ENCODE results near the gene AMACR.
"Not testable (repeated sequence)": the region's sequence is repeated elsewhere in the genome, so short reads cannot be mapped to it uniquely, and the experiment has no call there.

The AMACR gene

DNA sequence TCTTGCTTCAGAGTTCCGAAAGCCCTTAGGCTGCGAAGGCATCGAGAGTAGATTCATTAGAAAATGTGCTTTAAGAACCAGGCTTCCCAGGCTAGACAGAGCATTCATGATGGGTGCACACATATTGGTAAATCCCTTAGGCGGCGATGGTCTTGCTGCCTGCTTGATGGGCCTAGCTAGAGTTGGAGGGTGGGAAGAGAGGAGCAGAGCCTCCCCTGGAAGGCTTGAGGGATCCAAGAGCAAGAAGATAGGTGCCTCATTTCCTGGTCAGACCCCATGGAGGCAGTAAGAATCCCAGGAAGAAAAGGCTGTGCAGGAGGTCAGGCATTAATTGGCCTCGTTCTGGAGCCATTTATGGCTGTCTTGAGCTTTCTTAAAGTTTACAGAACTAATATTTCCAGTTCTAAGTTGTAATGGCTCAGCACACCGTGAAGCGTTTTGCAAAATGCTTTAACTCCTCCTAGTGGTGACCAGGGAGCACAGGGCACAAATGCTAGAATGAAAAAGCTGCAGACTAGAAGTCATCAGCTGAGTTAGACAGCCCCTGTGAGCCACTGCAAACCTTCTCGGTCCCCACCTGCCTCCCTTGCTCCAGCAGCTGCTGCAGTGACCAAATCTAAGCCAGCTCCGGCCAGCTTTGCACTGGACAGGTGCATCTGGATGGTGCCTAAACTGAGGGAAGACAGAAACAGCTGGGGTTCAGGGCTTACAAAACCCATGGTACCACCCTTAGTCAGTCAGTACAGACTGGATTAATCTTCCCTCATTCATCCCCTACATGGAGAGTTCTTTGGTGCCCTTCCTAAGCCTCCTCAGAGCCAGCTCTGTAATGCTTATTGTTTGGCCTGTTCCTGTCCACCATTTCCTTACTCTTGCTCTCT lies 38.0 kb downstream of the AMACR start:
- Histone ChIP-seq H3K4me3 (ENCODE audit: low read depth, low read length) (no peak overlapping the region), H3K27me3 (ENCODE audit: insufficient read depth, low read length) (no peaks in the 10 kb centered on the region), H3K4me1 (ENCODE audit: control insufficient read depth, insufficient read depth, low read length, unreplicated experiment) (no peaks in the 10 kb centered on the region), H3K79me2 (ENCODE audit: control insufficient read depth, insufficient read depth, low read length, unreplicated experiment) (no peaks in the 10 kb centered on the region), H3K27ac (ENCODE audit: low read depth, low read length) (no peak overlapping the region), H2AFZ (ENCODE audit: low read length, unreplicated experiment) (no peak overlapping the region), H3K36me3 (ENCODE audit: insufficient read depth, low read length) (no peaks in the 10 kb centered on the region)

DNA sequence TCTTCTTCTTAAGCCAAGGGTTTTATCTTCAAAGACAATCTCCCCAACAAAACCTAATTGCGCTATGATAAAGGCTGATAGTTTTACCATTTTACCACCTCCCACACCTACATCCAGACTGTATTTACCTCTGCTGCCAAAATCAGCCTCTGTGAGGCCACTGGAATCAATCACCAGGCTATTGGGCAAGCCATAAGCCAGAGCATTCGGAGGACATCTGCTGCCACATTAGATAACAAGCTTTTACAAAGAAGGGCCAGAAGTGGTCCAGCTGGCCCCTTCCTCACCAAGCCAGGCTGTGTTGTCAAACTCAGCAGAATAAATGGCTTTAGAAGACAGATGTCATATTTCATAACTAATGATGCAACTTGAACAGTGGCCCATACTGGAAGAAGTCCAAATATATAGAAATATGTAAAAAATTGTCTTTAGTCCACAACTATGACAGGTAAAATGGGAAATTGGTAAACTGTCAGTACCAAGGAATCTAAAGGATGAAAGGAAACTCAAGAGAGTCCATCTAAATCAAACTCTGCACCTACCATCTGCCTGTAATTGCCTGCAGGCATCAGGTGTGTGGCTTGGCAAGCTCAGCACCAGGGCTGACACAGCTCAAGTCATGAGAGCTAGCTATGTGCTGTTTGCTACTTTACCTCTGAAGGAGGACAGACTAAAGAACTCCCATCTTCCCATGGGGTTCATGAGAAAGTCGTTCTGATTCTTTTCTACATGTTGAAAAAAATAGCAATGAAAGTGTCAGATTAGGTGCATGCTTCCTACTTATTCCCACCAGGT lies 39.4 kb downstream of the AMACR start:
- Histone ChIP-seq H3K79me2 (ENCODE audit: control insufficient read depth, insufficient read depth, low read length, unreplicated experiment) (no peaks in the 10 kb centered on the region), H3K36me3 (ENCODE audit: insufficient read depth, low read length) (no peaks in the 10 kb centered on the region)

DNA sequence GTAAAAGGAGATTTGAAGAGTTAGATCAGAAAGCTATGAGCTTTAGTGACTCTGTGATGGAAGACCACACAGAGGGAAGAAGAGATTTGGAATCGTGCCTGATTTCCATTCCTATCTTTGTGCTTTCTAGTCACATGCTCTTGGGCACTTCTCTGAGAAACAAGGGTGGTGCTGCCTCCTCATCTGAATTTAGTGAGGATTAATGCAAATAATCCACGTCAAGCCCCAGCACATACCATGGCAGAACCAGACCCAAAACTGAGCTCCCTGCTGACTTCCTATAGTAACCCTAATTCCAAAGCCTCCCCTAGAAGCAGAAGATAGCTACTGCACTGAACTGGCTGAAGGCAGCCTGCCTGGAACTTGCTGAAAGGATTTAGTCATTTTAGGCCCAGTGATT lies 41.0 kb downstream of the AMACR start:
- no peaks in the 10 kb centered on the region for H3K79me2 ChIP-seq (ENCODE audit: control insufficient read depth, insufficient read depth, low read length, unreplicated experiment)
- H3K4me1 ChIP-seq (ENCODE audit: control insufficient read depth, insufficient read depth, low read length, unreplicated experiment): no peaks in the 10 kb centered on the region
- no peak overlapping the region for H2AFZ ChIP-seq (ENCODE audit: low read length, unreplicated experiment)
- no peaks in the 10 kb centered on the region; the same call in 1 of the 2 replicates for H3K27me3 ChIP-seq (ENCODE audit: insufficient read depth, low read length)
- no peaks in the 10 kb centered on the region for H3K36me3 ChIP-seq (ENCODE audit: insufficient read depth, low read length)
- no peak overlapping the region for H3K27ac ChIP-seq (ENCODE audit: low read depth, low read length)
- H3K4me3 ChIP-seq (ENCODE audit: low read depth, low read length): no peak overlapping the region

More for the DNA sequence above, 39.4 kb downstream of the AMACR start:
- no peak overlapping the region for H2AFZ ChIP-seq (ENCODE audit: low read length, unreplicated experiment)
- no peaks in the 10 kb centered on the region for H3K27me3 ChIP-seq (ENCODE audit: insufficient read depth, low read length)
- no peak overlapping the region for H3K27ac ChIP-seq (ENCODE audit: low read depth, low read length)
- H3K4me3 ChIP-seq (ENCODE audit: low read depth, low read length): no peak overlapping the region
- no peaks in the 10 kb centered on the region for H3K4me1 ChIP-seq (ENCODE audit: control insufficient read depth, insufficient read depth, low read length, unreplicated experiment)

DNA sequence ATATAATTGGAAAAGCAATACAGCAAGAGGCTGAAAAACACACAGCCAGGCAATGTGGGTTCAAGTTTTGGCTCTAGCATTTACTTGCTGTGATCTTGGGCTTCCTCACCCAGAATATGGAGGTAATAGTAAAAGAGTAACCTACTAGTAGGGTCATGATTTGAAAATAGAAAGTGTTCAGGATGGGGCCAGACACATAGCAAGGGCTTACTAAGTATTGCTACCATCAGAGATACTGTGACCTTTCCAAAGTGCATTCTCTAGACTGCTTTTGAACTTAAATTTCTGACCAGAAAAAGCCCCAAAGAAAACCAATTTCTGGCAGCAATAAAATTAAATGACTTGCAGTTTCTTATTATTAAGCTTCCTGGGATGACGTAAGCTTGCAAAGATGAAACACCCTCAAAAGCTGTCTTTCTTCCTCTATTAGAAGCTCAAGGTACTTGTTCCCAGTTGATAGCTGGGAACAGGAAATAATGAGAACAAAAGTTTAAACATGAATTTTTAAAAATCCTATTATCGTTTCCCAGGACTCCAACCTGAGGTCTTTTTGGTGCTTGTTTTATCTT lies 43.6 kb downstream of the AMACR start:
- Histone ChIP-seq H2AFZ (ENCODE audit: low read length, unreplicated experiment) (no peak overlapping the region), H3K4me3 (ENCODE audit: low read depth, low read length) (no peak overlapping the region), H3K27me3 (ENCODE audit: insufficient read depth, low read length) (peaks cover 3% of the 10 kb centered on the region; the same call in 1 of the 2 replicates), H3K4me1 (ENCODE audit: control insufficient read depth, insufficient read depth, low read length, unreplicated experiment) (no peaks in the 10 kb centered on the region), H3K79me2 (ENCODE audit: control insufficient read depth, insufficient read depth, low read length, unreplicated experiment) (no peaks in the 10 kb centered on the region), H3K27ac (ENCODE audit: low read depth, low read length) (no peak overlapping the region), H3K36me3 (ENCODE audit: insufficient read depth, low read length) (no peaks in the 10 kb centered on the region)

DNA sequence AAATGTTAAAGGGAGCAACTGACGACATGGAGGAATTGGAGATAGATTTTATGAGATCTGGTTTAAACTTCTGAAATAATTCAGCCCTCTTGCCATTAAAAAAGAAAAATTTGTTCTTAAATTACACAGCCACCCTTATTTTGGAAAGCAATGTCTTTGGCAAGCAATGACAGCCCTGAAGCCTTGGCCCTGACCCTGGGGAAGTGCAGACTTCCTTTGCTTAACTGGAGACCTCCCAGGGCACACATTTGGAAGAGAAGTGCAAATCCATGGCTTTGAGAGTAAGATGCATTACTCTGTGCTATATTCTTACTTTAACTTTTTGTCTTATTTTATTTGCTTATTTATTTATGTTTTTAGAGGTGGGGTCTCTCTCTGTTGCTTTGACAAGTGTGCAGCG lies 49.7 kb downstream of the AMACR start:
- no peaks in the 10 kb centered on the region for H3K36me3 ChIP-seq (ENCODE audit: insufficient read depth, low read length)
- H3K4me1 ChIP-seq (ENCODE audit: control insufficient read depth, insufficient read depth, low read length, unreplicated experiment): no peaks in the 10 kb centered on the region
- peaks cover 9% of the 10 kb centered on the region; the same call in 1 of the 2 replicates for H3K27me3 ChIP-seq (ENCODE audit: insufficient read depth, low read length)
- H3K27ac ChIP-seq (ENCODE audit: low read depth, low read length): no peak overlapping the region
- H3K79me2 ChIP-seq (ENCODE audit: control insufficient read depth, insufficient read depth, low read length, unreplicated experiment): no peaks in the 10 kb centered on the region
- no peak overlapping the region for H3K4me3 ChIP-seq (ENCODE audit: low read depth, low read length)
- no peak overlapping the region for H2AFZ ChIP-seq (ENCODE audit: low read length, unreplicated experiment)

DNA sequence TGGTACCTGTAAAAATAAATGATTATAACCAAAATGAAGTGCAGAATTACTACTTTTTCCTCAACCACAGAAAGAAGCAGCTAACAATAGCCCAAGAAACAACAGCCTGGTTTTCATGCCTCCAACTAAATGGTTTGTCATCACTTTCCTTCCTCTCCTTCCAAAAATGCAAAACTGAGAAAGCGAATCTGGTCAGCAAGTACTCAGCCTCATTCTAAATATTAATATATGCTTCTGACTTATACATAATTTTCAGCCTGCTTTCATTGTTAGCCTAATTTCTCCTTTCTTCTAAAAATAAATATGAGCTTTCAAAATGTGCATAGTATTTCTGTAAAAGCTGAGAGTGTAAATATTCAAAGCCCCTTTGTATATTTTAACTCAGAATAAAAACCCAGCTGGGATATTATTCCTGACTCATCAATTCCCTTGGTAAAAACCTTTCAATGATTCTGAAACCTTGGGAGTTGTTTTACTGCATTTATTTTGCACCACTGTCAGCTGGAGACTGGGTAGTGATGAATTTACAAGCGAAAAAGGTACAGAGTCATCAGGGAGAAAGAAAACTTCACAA lies 50.2 kb downstream of the AMACR start:
- Histone ChIP-seq H3K27ac (ENCODE audit: low read depth, low read length) (no peak overlapping the region), H3K27me3 (ENCODE audit: insufficient read depth, low read length) (peaks cover 9% of the 10 kb centered on the region; the same call in 1 of the 2 replicates), H3K4me3 (ENCODE audit: low read depth, low read length) (no peak overlapping the region), H3K36me3 (ENCODE audit: insufficient read depth, low read length) (no peaks in the 10 kb centered on the region), H3K79me2 (ENCODE audit: control insufficient read depth, insufficient read depth, low read length, unreplicated experiment) (no peaks in the 10 kb centered on the region), H3K4me1 (ENCODE audit: control insufficient read depth, insufficient read depth, low read length, unreplicated experiment) (no peaks in the 10 kb centered on the region), H2AFZ (ENCODE audit: low read length, unreplicated experiment) (no peak overlapping the region)

DNA sequence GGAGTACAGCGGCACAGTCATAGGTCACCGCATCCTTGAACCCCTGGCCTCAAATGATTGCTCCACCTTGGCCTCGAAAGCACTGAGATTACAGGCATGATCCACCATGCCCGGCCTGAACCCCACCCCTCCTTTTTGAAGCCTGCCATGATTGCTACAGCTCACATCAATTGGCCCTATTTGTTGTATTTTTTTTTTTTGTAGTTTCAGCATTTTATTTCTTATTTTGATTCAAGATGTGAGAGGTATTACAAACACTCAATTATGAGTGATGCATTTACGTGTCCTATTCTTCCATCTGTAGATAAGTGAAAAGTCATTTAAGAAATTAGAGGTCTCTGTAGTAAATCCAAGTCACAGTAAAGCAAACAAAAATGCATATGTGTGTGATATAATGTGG lies 55.7 kb downstream of the AMACR start:
- H3K4me1 ChIP-seq (ENCODE audit: control insufficient read depth, insufficient read depth, low read length, unreplicated experiment); H3K4me3 ChIP-seq (ENCODE audit: low read depth, low read length); H3K36me3 ChIP-seq (ENCODE audit: insufficient read depth, low read length); H2AFZ ChIP-seq (ENCODE audit: low read length, unreplicated experiment); H3K27ac ChIP-seq (ENCODE audit: low read depth, low read length); H3K79me2 ChIP-seq (ENCODE audit: control insufficient read depth, insufficient read depth, low read length, unreplicated experiment): not testable (repeated sequence)
- H3K27me3 ChIP-seq (ENCODE audit: insufficient read depth, low read length): peaks cover 36% of the 10 kb centered on the region

DNA sequence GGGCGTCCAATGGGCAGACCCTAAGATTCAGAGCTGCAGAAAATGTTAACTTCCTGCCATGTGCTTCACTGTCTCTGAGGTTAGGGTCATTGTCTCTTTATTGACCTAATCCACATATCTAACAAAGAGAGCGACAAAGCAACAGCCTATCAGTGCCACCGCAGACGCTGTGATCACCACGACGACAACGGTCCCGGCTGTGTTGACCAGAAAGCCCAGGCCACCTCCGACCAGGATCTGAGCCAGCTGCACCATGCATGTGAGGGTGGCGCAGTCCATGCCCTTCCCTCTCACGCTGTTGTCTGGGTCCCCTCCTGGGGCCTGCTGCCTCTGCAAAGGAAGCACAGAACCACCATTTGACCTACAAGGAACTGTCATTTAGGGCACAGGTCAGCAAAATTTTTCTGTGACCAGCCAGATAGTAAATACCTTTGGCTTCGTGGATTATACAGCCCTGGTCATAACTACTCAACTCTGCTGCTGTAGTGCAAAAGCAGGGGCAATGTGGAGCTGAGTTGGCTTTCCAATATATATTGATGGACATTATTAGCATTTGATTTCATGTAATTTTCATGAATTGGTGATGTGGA lies 63.2 kb downstream of the AMACR start:
- Histone ChIP-seq H3K79me2 (ENCODE audit: control insufficient read depth, insufficient read depth, low read length, unreplicated experiment) (no peaks in the 10 kb centered on the region), H2AFZ (ENCODE audit: low read length, unreplicated experiment) (no peak overlapping the region), H3K36me3 (ENCODE audit: insufficient read depth, low read length) (no peaks in the 10 kb centered on the region), H3K4me3 (ENCODE audit: low read depth, low read length) (no peak overlapping the region), H3K4me1 (ENCODE audit: control insufficient read depth, insufficient read depth, low read length, unreplicated experiment) (no peaks in the 10 kb centered on the region), H3K27ac (ENCODE audit: low read depth, low read length) (no peak overlapping the region), H3K27me3 (ENCODE audit: insufficient read depth, low read length) (peaks cover 87% of the 10 kb centered on the region)

DNA sequence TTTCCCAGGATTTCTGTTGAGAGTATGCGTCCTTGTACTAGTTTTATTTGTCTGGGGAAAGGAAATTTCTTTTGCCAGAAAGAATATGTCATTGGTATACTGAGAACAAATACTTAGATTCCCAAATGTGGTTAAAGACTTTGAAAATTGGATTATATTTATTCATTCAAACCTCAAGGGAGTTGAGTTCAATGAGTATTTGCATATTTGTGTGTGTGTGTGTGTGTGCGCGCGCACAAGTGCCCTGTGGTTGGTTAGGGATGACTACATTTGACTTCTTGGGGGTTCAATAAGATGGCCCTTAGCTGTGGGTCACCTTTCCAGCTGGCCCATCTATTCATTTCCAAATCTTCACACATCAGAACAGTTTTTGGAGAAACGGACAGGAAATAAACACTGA lies 66.8 kb downstream of the AMACR start:
- H2AFZ ChIP-seq (ENCODE audit: low read length, unreplicated experiment): no peak overlapping the region
- peaks cover 91% of the 10 kb centered on the region for H3K27me3 ChIP-seq (ENCODE audit: insufficient read depth, low read length)
- peaks cover 5% of the 10 kb centered on the region for H3K4me1 ChIP-seq (ENCODE audit: control insufficient read depth, insufficient read depth, low read length, unreplicated experiment)
- H3K79me2 ChIP-seq (ENCODE audit: control insufficient read depth, insufficient read depth, low read length, unreplicated experiment): no peaks in the 10 kb centered on the region
- H3K27ac ChIP-seq (ENCODE audit: low read depth, low read length): no peak overlapping the region
- H3K36me3 ChIP-seq (ENCODE audit: insufficient read depth, low read length): no peaks in the 10 kb centered on the region
- H3K4me3 ChIP-seq (ENCODE audit: low read depth, low read length): no peak overlapping the region

DNA sequence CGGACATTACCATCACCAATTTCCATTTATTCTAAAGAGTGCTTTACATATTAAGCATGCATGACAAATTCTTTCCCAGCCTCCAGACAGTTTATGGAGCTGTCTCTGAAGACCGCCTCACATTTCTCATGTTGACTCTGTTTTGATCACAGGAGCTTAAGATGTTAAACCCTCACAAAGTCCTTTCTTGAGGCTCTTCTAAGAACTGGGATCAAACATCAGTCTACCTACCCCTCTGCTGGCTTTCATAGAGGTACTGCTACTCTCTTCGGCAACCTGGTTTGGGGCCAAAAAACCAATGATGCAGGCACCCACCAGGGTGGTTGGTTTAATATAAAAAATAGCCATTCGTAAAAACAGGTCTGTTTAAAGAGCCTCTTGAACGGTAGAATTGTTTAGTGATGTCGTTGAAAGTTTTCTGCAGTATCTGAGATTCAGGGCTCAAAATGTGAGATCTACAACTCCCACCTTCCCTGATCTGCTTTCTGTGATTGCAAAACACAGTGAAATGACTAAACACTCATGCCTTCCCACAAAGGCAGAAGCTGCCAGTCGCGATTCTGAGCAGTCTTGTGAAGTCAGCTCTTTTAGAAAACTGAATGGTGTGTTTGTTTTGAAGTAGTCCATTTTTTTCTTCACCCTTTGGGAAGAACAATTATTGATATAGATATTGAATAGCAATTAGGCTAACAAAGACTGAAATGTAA lies 68.1 kb downstream of the AMACR start:
- Histone ChIP-seq H3K4me1 (ENCODE audit: control insufficient read depth, insufficient read depth, low read length, unreplicated experiment) (peaks cover 5% of the 10 kb centered on the region), H2AFZ (ENCODE audit: low read length, unreplicated experiment) (no peak overlapping the region), H3K27ac (ENCODE audit: low read depth, low read length) (no peak overlapping the region), H3K4me3 (ENCODE audit: low read depth, low read length) (no peak overlapping the region), H3K27me3 (ENCODE audit: insufficient read depth, low read length) (peaks cover 84% of the 10 kb centered on the region), H3K36me3 (ENCODE audit: insufficient read depth, low read length) (no peaks in the 10 kb centered on the region), H3K79me2 (ENCODE audit: control insufficient read depth, insufficient read depth, low read length, unreplicated experiment) (no peaks in the 10 kb centered on the region)

All from ACC112 (cell line).